SW480 (cell line): ENCODE data around the gene NR4A1.

ENCODE experiments used
- DNase-seq: peaks from one replicate; pipeline ENCODE4 v3.0.0-alpha.2; 2016; ENCODE audit warnings: low spot score

Gene NR4A1

DNA sequence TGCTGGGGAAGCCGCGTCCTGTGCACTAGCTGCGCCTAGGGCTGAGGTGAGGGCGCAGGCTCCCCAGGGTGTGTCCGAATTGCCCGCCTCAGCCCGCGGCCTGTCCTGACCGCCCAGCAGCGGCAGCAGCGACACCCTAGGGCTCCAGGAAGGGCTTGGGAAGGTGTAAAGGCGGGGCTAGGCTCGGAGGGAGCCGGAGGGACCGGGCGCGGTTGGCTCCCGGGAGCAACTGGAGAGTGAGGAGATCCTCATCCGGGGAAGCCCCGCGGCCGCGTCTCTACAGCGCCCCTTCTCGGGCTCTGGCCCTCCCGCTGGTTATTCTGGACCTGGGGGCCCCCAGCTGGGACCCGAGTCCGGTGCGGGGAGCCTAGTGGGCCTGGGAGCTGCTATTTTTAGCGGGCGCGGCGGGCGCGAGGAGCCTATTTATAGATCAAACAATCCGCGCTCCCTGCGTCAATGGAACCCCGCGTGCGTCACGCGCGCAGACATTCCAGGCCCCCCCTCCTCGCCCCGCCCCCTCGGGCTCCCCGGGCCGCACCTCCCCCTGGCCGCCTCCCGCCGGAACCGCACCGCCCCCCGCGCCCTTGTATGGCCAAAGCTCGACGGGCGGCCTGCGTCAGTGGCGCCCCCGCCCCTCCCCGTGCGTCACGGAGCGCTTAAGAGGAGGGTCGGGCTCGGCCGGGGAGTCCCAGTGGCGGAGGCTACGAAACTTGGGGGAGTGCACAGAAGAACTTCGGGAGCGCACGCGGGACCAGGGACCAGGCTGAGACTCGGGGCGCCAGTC lies at the start of gene NR4A1:
TSS of gene NR4A1 (plus strand) at position 685 of the 784 bp plus-strand sequence. CDS start 2,887 bp downstream, outside the sequence.
- DNase-seq, result peak; percentile 86

- DNase-seq, result no peak
Observed at GRCh38 chr12:52003016-52003550, 48.2 kb upstream of the NR4A1 start.

DNA sequence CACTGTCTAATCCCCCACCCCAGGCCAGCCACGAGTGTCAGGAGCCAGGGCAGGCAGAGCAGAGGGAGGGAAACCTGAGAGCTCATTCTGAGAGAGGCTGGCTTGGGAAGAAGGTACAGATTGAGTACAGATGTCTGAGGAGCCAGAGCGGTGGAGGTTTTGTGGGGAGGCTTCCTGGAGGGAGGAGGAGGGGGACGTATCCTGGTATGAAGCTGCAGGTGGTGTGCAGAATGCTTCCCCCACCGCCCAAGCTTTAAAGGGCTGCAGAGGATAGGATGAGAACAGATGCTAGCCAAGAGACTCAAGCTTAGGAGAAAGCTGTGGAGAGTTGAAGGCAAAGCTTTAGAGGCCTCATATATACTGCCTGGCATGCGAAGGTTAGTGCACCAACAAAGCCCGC lies 47.7 kb upstream of the NR4A1 start:
- no peak for DNase-seq

DNA sequence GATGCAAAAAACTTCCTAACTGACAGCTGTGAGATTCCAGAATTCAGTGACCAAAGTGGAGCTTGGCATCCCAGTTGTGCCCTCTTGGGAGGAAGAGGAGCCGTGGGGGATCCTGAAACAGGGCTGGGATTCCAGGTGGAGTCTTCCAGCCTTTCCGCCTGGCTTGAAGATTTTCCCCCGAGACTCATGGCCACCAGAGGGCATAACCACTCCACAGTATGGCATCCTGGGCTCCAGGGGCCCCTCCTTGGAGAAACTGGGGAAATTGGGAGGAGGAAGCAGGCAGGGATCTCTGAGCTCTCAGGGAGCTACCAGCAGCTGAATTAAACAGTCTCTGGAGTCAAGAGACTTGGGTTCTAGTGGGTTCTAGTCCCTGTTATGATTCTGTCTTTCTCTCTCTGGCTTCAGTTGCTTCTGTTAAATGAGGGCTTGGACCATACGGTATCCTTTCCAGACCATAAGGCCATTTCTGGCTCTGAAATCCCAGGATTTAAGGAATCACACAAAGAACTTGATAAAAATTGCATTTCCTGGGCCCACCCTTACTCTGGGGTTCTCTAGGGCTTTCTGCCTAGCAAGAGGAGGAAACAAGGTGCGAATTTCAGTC lies 47.1 kb upstream of the NR4A1 start:
- DNase-seq, result peak; percentile 27

DNA sequence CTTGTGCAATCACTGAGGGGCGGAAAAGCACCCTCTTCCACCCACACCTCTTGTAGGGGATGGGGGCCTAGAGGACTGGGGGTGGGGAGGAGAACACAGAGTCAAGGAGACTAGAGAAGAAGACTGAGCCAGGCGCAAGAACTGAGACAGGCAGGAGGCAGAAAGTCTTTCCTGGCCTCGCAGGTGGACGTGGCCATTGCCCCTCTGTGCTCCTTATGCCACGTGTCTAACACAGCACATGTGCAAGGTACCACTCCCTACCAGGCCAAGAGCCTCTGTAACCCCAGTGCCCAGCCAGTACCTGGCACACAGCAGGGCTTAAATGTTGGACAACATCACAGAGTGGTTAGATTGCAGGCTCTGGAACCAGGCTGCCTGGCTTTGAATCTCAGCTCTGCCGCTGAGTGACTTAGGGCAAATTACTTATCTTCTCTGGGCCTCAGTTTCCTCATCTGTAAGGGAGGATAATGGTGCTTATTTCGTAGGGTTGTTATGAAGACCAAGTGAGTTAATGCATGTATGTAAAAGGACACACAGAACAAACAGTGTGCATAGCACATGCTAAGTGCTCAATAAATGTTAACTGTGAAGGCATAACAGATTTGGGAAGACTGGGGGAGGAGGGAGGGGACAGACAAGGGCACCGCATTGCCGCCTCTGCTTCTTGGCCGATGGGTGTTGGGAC lies 45.9 kb upstream of the NR4A1 start:
- no peak for DNase-seq

DNA sequence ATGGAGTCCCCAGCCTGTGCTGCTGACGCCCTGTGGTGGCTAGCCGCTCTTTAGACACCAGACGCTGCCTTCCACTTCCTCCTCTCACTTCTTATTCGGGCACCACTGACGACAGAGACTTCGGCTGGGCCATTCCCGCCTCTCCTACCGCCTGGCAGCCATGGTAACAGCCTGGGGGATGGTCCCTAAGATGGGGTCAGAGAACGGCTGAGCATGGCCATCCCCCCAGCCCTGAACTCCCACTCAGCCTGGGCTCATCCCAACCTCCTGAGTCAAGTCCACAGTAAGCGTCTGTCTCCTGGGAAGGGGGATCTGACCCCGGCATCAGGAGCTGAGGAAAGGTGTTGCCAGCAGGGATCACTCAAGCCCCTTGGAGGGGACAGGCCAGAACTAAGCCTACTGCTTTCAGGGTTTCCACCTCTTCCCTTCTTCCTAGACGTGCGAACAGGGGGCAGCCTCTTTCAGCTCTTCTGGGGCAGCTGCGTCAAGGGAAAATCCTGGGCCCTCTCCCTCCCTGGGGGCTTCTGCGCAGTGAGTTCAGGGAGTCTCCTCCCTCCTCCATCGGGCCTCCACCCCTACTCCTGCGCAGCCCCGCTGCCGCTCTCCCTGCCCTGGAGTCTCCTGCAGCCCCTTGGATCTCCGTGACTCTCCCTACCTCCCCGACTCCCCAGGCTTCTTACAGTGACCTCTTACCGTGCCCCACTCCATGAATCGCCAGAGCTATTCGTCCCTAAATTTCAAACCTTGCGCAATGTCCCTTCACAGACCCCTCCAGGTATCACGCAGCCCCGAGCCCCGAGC lies 45.1 kb upstream of the NR4A1 start:
- DNase-seq, result no peak

DNA sequence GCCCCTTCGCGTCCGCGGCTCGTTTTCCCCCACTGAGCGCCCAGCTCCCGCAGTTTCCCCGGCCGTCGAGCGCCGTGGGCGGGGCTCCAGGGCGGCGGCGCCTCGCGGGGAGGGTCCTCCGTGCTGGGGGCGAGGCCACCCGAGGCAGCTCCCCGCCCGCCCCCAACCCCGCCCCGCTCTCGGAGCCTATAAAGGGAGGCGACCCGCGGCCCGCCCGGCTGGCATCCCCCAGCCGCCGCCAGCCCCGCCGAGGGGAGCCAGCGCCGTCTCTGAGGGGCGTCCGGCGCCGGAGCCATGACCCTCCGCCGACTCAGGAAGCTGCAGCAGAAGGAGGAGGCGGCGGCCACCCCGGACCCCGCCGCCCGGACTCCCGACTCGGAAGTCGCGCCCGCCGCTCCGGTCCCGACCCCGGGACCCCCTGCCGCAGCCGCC lies 44.5 kb upstream of the NR4A1 start, which contains the start of gene TAMALIN:
TSS of gene TAMALIN (plus strand) at position 221 of the 432 bp plus-strand sequence. CDS start at position 295, 74 bp downstream.
- no peak for DNase-seq

GRCh38 chr12:52007158-52007921 lies 43.9 kb upstream of the NR4A1 start:
- no peak for DNase-seq

DNA sequence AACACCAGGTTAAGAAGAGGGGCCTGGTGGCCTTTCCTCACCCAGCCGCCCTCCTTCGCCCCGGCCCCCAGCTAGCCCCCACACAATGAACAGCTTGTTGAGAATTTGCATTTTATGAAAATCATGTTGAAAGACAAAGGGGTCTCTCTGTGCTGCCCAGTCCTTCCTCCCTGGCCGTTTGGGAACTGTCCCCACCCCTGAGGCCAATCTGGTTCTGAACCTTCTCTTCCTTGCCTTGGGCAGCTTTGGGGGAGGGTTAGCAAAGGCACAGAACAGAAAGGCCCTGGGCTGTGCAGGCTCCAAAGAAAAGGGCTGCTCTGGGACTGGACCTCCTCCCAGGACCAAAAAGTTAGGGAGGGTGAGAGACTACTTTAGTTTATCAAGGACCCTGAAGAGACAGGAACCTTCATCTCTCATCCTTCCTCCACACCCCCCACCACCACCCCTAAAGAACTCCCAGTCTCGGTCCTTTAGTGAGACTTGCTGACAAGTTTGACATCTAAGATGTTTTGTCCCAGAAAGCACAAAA lies 43.2 kb upstream of the NR4A1 start:
- DNase-seq, result no peak

DNA sequence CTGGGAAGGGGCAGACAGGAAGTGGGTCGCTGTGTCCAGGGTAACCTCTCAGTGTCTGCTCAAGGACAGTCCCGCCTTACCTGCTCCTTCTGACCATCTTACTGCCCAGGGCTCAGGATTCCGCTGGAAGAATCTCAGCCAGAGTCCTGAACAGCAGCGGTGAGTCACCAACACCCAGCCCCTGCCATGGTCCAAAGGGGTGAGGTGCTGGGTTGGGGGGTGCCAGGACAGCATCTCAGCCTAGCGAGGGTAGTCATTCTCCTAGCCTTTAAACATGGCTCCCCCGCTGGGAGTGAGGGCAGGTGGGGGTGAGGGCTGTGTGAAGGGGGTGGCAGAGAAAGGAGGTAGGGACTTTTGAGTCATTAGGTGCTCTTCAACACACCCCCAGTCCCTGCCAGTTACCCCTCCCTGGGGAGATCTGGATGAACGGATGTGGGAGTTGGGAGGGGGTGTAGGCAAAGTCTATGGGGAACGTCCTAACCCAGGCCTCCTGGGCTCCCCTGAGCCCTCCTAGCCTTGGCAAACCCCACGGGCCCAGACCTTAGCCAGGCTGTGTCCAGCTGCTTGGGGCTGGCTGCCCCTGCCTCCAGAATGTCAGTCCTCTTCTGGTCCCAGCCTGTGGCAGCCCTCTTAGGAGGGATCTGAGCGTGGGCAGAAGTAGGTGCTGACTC lies 42.0 kb upstream of the NR4A1 start:
- no peak for DNase-seq

GRCh38 chr12:52010152-52010622 lies 41.1 kb upstream of the NR4A1 start:
- peak; percentile 29 for DNase-seq

DNA sequence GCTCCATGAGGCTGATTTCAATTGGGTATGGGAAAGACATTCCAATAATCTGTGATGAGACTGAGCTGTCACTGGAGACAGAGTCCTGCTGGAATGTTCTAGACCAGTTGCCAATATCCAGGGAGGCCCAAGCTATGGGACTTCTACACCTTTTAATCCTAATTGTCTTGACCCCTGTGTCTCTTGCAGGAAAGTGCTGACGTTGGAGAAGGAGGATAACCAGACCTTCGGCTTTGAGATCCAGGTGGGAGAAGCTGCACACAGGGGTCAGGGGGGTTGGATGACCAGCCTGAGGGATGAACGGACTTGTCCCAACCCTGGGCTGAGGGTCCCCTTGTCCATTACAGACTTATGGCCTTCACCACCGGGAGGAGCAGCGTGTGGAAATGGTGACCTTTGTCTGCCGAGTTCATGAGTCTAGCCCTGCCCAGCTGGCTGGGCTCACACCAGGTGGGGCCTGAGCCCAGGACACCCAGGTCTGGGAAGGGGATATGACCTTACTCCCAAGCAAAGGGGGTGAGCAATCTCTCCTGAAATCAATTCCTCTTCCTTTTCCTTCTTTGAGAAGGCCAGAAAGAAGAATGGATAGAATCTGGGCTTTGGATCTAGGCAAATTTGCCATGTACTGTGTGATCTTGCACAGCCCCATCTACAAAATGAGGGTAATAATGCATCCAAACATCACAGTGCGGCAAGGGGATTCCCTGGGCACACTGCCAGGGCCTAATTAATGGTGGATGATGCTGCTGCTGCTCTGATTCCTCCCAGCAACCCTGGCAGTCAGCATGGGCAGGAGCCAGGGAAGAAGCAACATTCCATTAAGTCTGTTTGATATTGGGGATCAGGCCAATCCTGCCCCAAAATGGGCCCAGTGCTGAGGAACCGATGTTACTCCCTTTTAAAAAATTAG lies 40.3 kb upstream of the NR4A1 start:
- DNase-seq, result no peak

DNA sequence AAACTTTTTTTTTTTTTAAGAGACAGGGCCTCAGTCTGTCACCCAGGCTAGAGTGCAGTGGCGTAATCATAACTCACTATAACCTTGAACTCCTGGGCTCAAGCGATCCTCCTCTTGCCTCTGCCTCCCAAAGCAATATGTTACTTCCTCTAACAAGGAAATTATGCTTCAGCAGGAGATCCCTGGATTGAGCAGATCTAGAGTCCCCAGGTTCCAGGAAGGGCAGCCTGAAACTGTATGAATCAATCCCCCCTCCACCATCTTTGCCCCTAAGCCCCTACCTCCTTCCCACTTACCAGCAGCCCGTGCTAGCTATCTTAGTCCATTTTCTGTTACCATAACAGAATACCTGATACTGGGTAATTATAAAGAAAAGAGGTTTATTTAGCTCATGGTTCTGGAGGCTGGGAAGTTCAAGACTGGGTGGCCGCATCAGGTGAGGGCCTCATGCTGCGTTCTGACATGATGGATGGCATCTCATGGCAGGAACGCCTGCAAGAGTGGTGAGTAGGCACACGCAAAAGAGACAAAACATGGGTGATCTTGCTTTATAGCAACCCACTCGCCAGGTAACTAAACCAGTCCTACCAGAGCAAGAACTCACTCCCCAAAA lies 39.5 kb upstream of the NR4A1 start:
- DNase-seq, result no peak

- no peak for DNase-seq
Observed at GRCh38 chr12:52013626-52014310, 37.5 kb upstream of the NR4A1 start.

DNA sequence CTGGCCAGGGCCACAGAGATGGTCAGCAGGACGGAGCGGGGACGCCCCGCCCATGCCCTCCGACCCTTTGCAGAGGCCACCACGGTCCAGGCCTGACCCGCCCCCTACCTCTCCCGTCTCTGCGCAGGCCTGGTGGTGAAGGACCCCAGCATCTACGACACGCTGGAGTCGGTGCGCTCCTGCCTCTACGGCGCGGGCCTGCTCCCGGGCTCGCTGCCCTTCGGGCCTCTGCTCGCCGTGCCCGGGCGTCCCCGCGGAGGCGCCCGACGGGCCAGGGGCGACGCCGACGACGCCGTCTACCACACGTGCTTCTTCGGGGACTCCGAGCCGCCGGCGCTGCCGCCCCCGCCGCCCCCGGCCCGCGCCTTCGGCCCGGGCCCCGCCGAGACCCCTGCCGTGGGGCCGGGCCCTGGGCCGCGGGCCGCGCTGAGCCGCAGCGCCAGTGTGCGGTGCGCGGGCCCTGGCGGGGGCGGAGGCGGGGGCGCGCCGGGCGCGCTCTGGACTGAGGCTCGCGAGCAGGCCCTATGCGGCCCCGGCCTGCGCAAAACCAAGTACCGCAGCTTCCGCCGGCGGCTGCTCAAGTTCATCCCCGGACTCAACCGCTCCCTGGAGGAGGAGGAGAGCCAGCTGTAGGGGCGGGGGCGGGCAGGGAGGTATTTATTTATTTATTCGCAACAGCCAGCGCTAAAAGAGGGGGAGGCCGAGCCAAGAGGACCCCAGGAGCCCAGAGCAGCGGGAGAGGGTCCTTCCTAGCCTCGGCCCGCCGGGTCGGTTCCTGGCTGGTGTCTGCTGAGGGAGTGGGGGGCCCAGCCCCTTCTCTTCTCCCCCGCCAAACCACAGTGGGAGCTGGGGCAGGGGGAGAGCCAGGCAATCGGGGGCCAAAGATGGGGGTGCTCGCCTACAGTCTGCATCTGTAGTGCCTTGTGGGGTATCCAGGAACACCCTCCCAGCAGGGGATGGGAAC lies 36.4 kb upstream of the NR4A1 start:
- DNase-seq, result no peak

DNA sequence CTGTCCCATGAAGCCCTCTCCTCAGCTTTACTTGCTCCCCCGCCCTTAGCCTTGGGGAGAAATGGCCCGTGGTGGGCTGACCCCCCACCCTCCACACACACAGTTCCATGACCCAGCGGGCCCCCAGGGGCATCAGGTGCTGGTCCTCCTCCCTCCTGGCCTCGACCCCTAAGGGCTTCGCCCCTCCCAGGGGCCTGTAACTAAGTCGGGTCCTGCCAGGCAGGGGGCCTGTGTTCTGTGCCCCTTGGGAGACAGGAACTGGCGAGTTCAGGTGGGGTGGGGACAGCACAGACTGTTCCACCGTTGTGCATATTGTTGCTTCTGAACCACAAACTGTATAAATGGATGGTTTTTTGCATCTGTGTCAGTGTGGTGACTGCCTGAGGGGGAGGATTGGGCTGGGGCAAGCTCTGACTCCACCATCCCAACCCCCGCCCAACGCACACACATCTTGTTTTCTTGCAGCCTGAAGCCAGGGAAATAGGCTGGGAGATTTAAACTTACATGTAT lies 35.7 kb upstream of the NR4A1 start:
- DNase-seq, result no peak
